ENCODE measurements around the gene HOOK1. TPM values are rescaled to one million over a fixed set of nuclear protein-coding genes. Genes with fewer than 3 reads are reported as not detected.

Gene HOOK1
- 5.7 TPM for polyA plus RNA-seq

- peaks cover 1% of the 10 kb centered on the region for H3K27me3 Mint-ChIP-seq
- no peaks in the 10 kb centered on the region for H3K9me3 Mint-ChIP-seq
- H3K36me3 Mint-ChIP-seq, result no peaks in the 10 kb centered on the region
- peak within 1 kb of the TSS in 2 of 4 donors; percentile 37 to 93 for H3K4me3 Mint-ChIP-seq
- peaks cover 0 to 6% (median 4%) of the 10 kb centered on the region in 3 donors for H3K4me1 Mint-ChIP-seq
- peak within 1 kb of the TSS in 1 of 3 donors; percentile 82 for H3K27ac Mint-ChIP-seq
Observed at GRCh38 chr1:59814901-59815825, at the start of gene HOOK1. TSS of gene HOOK1 (plus strand) at chr1:59814949. CDS start at chr1:59815118, 169 bp downstream.

- no peaks in the 10 kb centered on the region for H3K36me3 Mint-ChIP-seq
- H3K4me3 Mint-ChIP-seq, result no peak overlapping the region
- peaks cover 1 to 4% (median 4%) of the 10 kb centered on the region in 3 donors for H3K4me1 Mint-ChIP-seq
Observed at GRCh38 chr1:59765011-59765730, 49.6 kb upstream of the HOOK1 start.

GRCh38 chr1:59766227-59766855, 48.4 kb upstream of the HOOK1 start:
- peaks cover 1 to 4% (median 4%) of the 10 kb centered on the region in 3 donors for H3K4me1 Mint-ChIP-seq

More at GRCh38 chr1:59765011-59765730, 49.6 kb upstream of the HOOK1 start:
- Mint-ChIP-seq H3K27ac (no peak overlapping the region), H3K9me3 (no peaks in the 10 kb centered on the region), H3K27me3 (no peaks in the 10 kb centered on the region)

GRCh38 chr1:59767119-59767518, 47.6 kb upstream of the HOOK1 start:
- Mint-ChIP-seq H3K27me3 (peaks cover 1% of the 10 kb centered on the region), H3K4me3 (no peak overlapping the region)

More at GRCh38 chr1:59766227-59766855, 48.4 kb upstream of the HOOK1 start:
- Mint-ChIP-seq H3K27me3 (no peaks in the 10 kb centered on the region), H3K9me3 (no peaks in the 10 kb centered on the region), H3K4me3 (no peak overlapping the region), H3K36me3 (no peaks in the 10 kb centered on the region), H3K27ac (no peak overlapping the region)

GRCh38 chr1:59768792-59769735, 45.7 kb upstream of the HOOK1 start:
- no peak overlapping the region for H3K4me3 Mint-ChIP-seq
- H3K27me3 Mint-ChIP-seq, result peaks cover 1% of the 10 kb centered on the region
- H3K27ac Mint-ChIP-seq, result no peak overlapping the region
- H3K4me1 Mint-ChIP-seq, result no peaks in the 10 kb centered on the region
- H3K9me3 Mint-ChIP-seq, result no peaks in the 10 kb centered on the region
- peaks cover 2% of the 10 kb centered on the region for H3K36me3 Mint-ChIP-seq

More at GRCh38 chr1:59767119-59767518, 47.6 kb upstream of the HOOK1 start:
- peaks cover 0 to 4% (median 4%) of the 10 kb centered on the region in 3 donors for H3K4me1 Mint-ChIP-seq
- no peaks in the 10 kb centered on the region for H3K36me3 Mint-ChIP-seq
- H3K9me3 Mint-ChIP-seq, result no peaks in the 10 kb centered on the region
- H3K27ac Mint-ChIP-seq, result no peak overlapping the region

- Mint-ChIP-seq H3K4me1 (no peaks in the 10 kb centered on the region), H3K27me3 (peaks cover 1% of the 10 kb centered on the region), H3K27ac (no peak overlapping the region), H3K4me3 (no peak overlapping the region), H3K36me3 (peaks cover 2% of the 10 kb centered on the region), H3K9me3 (no peaks in the 10 kb centered on the region)
Observed at GRCh38 chr1:59769736-59770095, 45.0 kb upstream of the HOOK1 start.

- Mint-ChIP-seq H3K4me3 (no peak overlapping the region), H3K9me3 (no peaks in the 10 kb centered on the region), H3K4me1 (no peaks in the 10 kb centered on the region), H3K27ac (no peak overlapping the region), H3K27me3 (peaks cover 1% of the 10 kb centered on the region), H3K36me3 (peaks cover 2% of the 10 kb centered on the region)
Observed at GRCh38 chr1:59771361-59771760, 43.4 kb upstream of the HOOK1 start.

- Mint-ChIP-seq H3K4me3 (no peak overlapping the region), H3K36me3 (peaks cover 2% of the 10 kb centered on the region), H3K9me3 (no peaks in the 10 kb centered on the region), H3K27me3 (peaks cover 1% of the 10 kb centered on the region), H3K4me1 (no peaks in the 10 kb centered on the region), H3K27ac (no peak overlapping the region)
Observed at GRCh38 chr1:59775480-59775879, 39.3 kb upstream of the HOOK1 start.

- H3K4me3 Mint-ChIP-seq, result no peak overlapping the region
- no peak overlapping the region for H3K27ac Mint-ChIP-seq
- no peaks in the 10 kb centered on the region for H3K4me1 Mint-ChIP-seq
- H3K36me3 Mint-ChIP-seq, result peaks cover 2% of the 10 kb centered on the region
- H3K9me3 Mint-ChIP-seq, result no peaks in the 10 kb centered on the region
- H3K27me3 Mint-ChIP-seq, result no peaks in the 10 kb centered on the region
Observed at GRCh38 chr1:59776960-59777852, 37.5 kb upstream of the HOOK1 start.

GRCh38 chr1:59779949-59780348, 34.8 kb upstream of the HOOK1 start:
- H3K27me3 Mint-ChIP-seq, result no peaks in the 10 kb centered on the region
- no peak overlapping the region for H3K27ac Mint-ChIP-seq
- no peak overlapping the region for H3K4me3 Mint-ChIP-seq
- no peaks in the 10 kb centered on the region for H3K4me1 Mint-ChIP-seq
- no peaks in the 10 kb centered on the region for H3K36me3 Mint-ChIP-seq
- no peaks in the 10 kb centered on the region for H3K9me3 Mint-ChIP-seq

- Mint-ChIP-seq H3K4me3 (no peak overlapping the region), H3K27me3 (peaks cover 6% of the 10 kb centered on the region), H3K9me3 (peaks cover 11 to 31% (median 22%) of the 10 kb centered on the region in 3 donors), H3K4me1 (no peaks in the 10 kb centered on the region), H3K27ac (no peak overlapping the region), H3K36me3 (peaks cover 6% of the 10 kb centered on the region)
Observed at GRCh38 chr1:59788825-59789224, 25.9 kb upstream of the HOOK1 start.

- H3K4me1 Mint-ChIP-seq, result no peaks in the 10 kb centered on the region
- H3K36me3 Mint-ChIP-seq, result no peaks in the 10 kb centered on the region
- H3K27me3 Mint-ChIP-seq, result no peaks in the 10 kb centered on the region
- no peak overlapping the region for H3K27ac Mint-ChIP-seq
- H3K4me3 Mint-ChIP-seq, result no peak overlapping the region
- H3K9me3 Mint-ChIP-seq, result peaks cover 4 to 10% (median 5%) of the 10 kb centered on the region in 3 donors
Observed at GRCh38 chr1:59798600-59798999, 16.1 kb upstream of the HOOK1 start.

- Mint-ChIP-seq H3K27me3 (peaks cover 2% of the 10 kb centered on the region), H3K4me1 (no peaks in the 10 kb centered on the region), H3K4me3 (no peak overlapping the region), H3K27ac (no peak overlapping the region), H3K36me3 (no peaks in the 10 kb centered on the region), H3K9me3 (peaks cover 0 to 6% (median 2%) of the 10 kb centered on the region in 3 donors)
Observed at GRCh38 chr1:59803458-59804038, 11.2 kb upstream of the HOOK1 start.
